Measurements from ENCODE around the gene MUC4.
"Not testable (repeated sequence)": the region's sequence is repeated elsewhere in the genome, so short reads cannot be mapped to it uniquely, and the experiment has no call there.

DNA sequence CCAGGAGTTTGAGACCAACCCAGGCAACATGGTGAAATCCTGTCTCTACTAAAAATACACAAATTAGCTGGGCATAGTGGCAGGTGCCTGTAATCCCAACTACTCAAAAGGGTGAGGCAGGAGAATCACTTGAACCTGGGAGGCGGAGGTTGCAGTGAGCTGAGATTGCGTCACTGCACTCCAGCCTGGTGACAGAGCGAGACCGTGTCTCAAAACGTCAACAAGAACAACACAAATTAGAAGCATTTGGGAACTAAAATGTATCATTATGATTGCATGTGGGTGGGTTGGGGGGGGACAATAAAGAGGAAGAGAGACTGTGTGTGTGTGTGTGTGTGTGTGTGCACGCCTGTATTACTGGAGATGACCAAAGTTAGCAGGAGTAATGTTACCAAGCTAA lies 73.9 kb downstream of the MUC4 start:
- TF ChIP-seq, protein P1, sequence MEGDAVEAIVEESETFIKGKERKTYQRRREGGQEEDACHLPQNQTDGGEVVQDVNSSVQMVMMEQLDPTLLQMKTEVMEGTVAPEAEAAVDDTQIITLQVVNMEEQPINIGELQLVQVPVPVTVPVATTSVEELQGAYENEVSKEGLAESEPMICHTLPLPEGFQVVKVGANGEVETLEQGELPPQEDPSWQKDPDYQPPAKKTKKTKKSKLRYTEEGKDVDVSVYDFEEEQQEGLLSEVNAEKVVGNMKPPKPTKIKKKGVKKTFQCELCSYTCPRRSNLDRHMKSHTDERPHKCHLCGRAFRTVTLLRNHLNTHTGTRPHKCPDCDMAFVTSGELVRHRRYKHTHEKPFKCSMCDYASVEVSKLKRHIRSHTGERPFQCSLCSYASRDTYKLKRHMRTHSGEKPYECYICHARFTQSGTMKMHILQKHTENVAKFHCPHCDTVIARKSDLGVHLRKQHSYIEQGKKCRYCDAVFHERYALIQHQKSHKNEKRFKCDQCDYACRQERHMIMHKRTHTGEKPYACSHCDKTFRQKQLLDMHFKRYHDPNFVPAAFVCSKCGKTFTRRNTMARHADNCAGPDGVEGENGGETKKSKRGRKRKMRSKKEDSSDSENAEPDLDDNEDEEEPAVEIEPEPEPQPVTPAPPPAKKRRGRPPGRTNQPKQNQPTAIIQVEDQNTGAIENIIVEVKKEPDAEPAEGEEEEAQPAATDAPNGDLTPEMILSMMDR (conservative IDR thresholded peaks at IDR 0.05), result not testable (repeated sequence)
- TF ChIP-seq EZH2 (IDR thresholded peaks at IDR 0.05; ENCODE audit: low read depth), result not testable (repeated sequence)

Measured in PC-9 (cell line).